HG02571 (cell line): ENCODE results near the gene DLGAP4.
"Not testable (repeated sequence)": the region's sequence is repeated elsewhere in the genome, so short reads cannot be mapped to it uniquely, and the experiment has no call there.

Experiments
- ATAC-seq: cut with Tn5 transposase; IDR thresholded peaks from one replicate; pipeline ENCODE4 v1.9.1; 2021; ENCODE audit warnings: mild to moderate bottlenecking, moderate library complexity; ENCODE audit not compliant: unreplicated experiment

The DLGAP4 gene

DNA sequence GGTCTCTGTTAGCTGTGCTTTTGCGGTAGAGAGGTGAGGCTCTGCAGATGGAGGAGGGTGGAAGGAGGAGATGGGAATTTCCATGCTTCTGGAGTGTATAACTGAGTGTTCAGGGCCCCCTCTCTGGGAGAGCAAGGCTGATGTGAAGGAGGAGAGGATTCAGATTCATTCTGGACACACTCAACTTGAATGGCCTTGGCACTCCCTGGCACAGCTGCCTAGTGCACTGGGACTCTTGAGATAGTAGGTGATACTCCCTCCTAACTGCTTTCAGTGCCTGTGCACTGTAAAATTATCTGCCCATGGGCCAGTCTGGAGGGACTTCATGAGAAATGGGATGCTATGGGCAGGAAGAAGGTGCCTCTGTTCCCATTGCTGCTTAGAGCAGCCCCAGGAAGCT, 180.9 kb downstream of the DLGAP4 start:
- ATAC-seq, result no peak

DNA sequence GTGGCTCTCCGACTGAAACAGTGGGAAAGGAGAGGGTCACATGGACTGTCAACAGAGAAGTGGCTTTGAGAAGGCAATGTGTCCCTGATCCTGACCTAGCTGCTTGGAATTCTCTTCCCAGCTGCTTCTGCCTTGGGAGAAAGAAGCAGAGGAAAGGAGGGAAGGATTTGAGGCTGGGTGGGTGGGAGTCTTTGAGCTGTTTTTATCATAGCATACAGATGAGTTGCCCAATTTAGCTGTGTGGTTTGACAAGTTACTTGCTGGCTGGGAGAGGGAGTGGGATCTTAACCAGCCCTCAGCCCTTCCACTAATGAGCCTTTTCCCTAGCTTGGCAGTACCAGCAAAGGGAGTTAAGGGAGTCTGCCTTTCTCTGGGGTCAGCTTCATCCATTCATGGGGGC, 184.1 kb downstream of the DLGAP4 start:
- ATAC-seq, result no peak

DNA sequence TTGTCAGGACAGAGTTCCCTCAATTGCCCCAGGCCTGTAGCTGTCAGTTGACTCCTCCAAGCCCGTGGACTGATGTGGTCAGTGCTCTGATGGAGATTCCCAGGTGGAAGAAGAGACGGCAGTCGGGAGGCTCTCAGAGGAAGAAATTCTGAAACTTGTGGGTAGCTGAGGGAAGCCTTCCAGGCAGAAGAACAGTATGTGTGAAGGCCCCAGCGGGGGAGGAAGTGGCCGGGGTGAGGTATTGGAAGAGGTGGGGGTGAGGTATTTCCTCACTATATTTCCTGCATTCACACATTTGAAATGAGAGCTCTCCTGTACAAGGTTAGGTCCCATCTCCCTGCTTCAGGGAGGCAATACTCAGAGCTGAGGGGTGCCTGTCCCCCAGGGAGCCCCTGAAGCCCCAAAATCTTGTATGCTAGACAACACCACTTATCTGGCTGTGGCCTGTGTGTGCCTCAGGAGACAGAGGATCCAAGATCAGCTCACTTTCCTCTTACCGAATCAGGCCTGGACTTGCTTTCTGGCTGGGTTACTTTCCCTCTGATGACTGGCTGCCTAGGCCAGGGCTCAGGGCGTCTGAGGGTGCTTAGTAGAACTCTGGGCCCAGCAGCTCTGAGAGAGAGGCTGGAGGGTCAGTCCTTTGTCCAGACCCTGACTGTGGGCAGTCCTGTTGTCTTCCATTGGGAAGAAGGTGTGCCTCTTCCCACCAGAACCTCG, 185.9 kb downstream of the DLGAP4 start:
- no peak for ATAC-seq

DNA sequence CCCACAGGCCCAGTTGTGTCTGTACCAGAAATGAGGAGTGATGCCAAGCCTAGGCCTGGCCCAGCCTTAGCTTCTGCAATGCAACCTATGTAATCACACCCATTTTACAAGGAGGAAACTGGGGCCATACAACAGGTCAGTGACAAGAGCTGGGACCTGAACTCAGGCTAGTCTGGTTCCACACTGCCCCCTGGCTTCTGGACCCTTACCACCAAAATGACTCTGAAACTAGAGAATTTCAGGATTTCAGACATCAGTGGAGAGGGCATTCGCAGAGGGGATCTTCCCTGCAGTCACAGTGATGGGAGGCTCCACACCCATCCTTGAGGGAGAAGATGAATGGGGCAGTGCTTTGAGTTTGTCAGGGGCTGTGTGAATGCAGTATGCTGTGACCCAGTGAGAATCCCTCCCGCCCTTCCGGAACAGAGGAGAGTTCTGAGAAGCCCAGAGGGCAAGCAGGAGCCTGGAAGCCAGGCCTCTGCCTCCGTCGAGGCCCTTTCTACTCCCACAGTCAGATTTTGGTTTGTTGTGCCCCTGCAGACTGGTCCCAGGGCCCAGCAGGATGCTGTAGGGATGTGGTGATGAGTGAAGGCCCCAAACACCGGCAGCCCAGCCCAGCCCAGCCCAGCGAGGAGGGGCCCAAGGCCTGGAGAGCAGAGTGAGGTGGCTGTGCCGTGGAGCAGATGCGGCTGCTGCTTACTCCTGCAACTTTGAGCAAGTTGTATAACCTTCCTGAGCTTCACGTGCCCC, 187.1 kb downstream of the DLGAP4 start:
- no peak for ATAC-seq

DNA sequence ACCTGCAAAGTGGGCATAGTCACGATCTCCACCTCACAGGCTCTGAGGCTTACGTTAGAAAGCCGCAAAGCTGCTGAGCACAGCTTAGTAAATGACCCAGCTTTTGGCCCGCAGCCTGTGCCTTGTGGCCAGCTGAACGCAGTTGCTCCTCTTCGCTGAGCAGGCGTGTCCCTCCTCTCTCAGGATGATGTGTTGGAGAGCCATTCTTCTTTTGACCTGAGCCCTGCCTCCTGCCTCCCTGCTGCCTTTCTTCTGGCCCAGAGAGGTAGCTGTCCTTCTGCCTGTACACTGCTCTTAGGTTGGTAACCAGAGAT, 187.6 kb downstream of the DLGAP4 start:
- no peak for ATAC-seq

DNA sequence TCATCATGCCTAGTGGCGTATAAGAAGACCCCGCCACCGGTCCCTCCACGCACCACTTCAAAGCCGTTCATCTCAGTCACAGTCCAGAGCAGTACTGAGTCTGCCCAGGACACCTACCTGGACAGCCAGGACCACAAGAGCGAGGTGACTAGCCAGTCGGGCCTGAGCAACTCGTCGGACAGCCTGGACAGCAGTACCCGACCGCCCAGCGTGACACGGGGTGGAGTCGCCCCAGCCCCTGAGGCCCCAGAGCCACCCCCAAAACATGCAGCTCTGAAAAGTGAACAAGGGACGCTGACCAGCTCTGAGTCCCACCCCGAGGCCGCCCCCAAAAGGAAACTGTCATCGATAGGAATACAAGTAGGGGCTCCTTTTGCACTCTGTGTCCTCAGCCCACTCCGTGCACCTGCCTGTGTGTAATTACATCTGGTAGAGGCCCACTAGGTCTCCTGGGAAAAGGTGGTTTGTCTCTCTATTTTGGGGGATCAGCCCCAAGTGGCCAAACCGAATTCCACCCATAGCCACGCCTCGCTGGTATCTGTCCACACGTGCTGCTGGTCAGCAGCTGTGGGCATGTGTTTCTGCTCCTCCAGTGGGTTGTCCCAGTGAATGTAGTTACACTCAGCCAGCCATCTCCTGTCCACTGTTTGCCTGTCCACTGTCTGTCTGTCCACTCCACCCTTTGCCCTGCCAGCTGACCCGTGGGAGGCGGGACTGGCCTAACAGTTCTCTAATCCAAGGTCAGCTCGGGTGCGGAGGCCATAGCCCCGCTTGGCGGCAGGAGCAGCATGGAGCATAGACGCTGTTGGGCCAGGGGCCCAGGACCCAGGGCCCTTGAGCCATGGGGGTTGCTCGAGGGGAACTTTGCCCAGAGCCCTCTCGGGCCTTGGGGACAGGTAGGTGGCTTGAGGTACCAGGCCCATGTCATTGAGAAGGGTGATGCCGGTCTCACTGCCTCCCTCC, 190.8 kb downstream of the DLGAP4 start:
- no peak for ATAC-seq

DNA sequence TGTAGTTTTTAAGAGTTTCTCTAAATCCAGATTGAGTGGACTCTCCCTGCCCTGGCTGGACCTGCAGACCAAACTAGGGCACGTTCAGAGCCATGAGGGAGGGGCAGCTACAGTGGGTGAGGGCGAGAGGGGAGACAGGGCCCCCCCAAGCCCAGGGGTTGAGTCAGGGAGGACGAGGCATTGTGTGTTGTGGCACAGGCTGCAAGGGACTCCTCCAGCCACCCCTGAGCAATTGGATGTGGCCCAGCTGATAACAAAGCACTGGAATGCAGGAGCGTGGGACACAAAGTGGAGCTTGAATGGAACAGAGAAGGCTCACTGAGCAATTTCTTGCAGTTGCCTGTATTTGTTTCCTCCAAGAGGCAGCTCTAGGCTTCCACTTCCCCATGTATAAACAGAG, 191.7 kb downstream of the DLGAP4 start:
- ATAC-seq, result no peak

DNA sequence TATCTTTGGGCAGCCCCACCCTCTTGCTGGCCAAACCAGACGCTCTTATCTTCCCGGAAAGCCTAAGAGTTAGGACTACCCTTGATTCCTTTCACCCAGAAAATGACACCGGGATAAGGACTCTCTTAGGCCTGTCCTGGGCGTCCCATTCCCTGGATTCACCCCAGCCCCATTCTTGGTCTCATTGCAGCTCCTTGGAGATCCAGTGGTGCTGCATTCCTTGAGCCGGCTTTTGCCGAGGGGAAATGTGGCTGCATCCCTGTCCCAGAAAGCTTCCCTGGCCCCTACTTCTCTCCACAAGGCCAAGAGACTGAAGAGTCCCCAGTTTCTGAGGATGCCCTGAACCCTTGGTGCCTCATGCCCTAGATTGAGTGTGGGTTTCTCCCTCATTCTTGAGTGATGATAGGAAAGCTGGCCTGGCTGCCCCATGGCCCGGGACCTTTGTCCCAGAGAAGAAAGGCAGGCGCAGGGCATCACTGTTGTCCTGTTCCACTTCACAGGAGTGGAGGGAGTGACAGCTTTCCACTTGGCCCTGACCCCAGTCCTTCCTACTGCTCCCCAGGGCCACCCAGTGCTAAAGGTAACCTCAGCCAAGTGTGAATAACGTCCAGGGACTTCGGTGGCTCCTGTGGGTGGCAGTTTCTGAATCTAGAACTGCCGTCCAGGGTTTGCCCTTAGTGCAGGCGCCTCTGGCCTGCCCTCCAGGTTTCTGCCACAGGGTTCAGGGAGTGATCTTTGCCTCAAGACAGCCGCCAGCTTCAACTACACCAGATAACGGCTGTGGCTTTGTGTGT, 192.4 kb downstream of the DLGAP4 start:
- ATAC-seq, result no peak

DNA sequence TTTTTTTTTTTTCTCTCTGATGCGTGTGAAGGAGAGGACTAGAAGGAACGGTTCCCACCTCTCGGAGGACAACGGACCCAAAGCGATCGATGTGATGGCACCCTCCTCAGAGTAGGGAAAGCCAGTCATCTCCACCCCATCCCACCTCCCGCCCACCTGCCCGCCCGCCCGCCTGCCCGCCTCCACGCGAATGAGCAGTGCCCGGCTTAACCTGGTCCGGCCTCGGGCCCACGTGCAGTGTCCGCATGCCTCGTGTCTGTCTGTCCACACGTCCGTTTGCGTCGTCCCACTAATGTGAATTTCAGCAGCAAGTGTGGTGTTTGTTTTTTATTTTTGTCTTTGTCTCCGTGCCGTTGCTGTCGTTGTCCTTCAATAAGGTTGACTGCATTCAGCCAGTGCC, 193.1 kb downstream of the DLGAP4 start:
- ATAC-seq, result no peak

DNA sequence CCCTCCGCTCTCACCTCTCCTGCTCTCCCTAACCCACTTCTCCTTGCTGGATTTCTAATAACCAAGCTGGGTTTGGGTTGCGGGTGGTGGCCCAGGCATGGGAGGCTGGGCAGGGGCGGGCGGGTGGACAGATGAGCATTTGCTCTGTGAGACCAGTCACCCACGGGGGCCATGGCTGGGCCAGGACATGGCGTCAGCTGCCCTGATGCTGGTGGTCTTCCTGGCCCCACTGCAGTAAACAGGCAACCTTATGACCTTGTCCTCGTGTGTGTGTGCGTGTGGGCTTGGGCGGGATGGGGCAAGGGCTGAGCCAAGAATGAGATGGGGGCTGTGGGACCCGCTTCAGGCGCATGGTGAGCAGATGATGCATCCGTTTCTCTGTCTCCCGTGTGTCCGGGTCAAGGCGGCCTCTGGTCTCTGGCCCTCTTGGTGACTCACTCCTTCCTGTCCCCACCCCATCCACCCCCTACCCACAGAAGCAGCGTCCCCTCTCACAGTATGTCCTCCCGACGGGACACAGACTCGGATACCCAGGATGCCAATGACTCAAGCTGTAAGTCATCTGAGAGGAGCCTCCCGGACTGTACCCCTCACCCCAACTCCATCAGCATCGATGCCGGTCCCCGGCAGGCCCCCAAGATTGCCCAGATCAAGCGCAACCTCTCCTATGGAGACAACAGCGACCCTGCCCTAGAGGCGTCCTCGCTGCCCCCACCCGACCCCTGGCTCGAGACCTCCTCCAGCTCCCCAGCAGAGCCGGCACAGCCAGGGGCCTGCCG, 193.8 kb downstream of the DLGAP4 start:
- ATAC-seq, result no peak

DNA sequence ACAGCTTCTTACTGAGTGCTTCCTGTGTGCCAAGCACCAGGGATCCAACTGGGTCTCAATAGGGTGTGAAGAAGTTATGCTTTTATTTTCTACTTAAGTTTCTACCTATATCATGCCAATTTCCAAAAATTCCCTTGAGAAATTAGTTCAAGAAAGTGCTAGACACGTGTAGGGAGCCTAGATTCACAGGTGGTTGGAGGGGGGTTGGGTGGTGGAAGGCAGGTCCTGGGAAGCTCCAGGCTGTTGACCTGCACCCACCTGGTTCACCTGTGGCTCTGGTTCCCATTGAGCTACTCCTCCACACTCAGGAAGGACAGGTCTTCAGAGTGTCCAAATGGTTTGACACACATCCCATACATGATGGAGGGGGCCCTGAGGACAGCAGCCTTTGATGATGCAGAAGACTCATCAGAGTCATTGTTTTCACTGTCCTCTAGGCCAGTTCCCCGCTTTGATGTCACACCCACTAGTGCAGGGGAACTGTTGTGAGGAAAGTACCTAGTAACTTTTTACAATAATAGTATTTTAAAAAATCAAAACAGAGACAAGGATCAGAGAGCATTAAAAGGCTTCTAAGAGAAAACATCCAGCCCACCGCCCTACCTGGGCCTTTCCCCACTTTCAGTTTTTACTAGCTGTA, 195.3 kb downstream of the DLGAP4 start:
- no peak for ATAC-seq

DNA sequence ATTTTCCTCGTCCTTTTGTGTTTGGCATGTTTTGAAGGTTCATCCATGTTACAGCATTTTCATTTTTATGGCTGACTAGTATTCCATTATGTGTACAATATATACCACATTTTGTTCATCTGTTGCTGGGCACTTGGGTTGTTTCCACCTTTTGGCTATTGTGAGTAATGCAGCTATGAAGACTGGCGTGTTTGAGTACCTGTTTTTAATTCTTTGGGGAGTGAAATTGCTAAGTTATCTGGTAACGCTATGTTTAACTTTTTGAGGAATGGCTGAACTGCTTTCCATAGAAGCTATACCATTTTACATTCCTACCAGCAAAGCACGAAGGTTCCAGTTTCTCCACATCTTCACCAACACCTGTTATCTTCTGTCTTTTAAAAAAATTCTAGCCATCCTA, 198.2 kb downstream of the DLGAP4 start:
- ATAC-seq, result no peak

DNA sequence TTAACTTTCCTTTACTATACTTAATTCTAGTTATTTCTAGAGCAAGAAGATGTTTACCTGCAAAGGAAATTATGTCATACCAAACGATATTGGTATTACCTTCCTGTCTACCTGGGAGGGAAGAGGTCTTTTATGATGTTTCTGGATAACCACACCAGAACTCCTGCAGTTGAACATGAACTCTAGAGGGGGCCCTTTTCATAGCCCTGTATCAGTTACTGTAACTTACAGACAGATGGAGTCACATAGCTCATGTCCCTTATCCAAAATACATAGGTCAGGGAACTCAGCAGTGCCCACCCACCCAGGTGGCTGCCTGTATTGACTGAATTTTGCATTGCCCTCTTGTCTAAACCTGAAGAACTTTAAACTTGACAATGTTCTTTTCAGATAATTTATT, 200.1 kb downstream of the DLGAP4 start:
- ATAC-seq, result no peak

DNA sequence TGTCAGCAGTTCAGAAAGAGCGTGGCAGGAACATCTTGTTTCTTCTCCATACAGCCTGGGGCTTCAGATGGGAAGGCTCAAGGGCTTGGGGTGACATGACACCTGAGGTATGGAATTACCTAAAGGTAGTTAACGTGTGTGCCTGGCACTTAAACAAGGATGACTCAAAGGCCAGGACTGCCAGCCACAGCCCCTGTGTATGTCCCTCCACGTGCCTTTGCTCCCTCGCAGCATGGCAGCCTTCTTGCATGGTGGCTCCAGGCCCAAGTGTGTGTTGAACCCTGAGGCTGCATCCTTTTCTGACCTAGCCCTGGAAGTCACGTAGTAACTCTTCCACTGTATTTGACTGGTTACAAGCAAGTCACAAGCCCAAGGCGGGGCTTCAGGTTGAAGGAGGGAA, 201.6 kb downstream of the DLGAP4 start:
- no peak for ATAC-seq

DNA sequence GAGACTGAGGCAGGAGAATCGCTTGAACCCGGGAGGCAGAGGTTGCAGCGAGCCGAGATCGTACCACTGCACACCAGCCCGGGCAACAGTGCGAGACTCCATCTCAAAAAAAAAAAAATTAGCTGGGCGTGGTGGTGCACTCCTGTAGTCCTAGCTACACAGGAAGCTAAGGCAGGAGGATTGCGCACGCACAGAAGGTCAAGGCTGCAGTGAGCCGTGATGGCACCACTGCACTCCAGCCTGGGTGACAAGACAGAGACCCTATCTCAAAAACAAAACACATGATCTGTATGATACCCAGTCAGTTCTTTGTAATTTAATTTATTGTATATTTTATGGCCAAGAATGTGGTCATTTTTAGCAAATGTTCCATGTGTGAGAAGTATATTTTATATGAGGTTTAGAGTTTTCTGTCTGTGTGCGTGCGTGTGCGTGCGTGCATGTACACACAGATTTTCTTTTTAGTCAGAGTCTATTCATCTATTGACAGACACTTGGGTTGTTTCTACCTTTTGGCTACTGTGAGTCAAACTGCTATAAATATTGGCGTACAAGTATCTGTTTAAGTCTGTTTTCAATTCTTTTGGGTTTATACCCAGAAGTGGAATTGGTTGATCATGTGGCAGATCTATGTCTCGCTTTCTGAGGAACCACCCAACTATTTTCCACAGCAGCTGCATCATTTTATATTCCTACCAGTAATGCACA, 213.0 kb downstream of the DLGAP4 start:
- ATAC-seq, result no peak

DNA sequence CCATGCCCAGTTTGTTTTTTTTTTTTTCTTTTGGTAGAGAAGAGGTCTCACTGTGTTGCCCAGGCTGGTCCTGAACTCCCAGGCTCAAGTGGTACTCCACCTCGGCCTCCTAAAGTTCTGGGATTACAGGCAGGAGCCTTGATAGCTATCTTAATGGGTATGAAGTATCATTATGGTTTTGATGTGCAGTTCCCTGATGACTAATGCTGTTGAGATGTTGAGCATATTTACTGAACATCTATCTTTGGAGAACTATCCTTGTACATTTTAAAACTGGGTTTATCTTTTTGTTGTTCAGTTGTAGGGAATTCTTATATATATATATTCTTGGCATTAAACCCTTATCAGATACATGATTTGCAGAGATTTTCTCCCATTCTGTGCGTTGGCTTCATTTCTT, 213.8 kb downstream of the DLGAP4 start:
- ATAC-seq, result no peak

DNA sequence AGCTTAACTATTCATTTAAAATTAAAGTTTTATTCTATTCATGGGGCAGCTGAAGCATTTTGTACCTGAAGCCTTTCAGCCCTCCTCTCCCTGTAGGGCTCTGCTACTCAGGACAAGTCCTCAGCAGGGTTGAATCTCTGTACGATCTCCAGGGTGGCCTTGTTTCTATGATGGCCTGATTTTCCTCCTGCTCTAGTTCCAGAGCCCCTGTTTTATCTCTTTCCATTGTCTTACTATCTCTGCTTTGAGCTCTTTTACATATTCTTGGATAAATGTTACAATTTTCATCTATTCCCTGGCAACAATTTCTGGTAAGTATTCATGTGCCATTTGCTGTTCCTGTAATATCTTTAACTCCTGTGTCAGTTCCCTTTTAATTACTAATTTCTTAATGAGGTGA, 215.4 kb downstream of the DLGAP4 start:
- no peak for ATAC-seq

DNA sequence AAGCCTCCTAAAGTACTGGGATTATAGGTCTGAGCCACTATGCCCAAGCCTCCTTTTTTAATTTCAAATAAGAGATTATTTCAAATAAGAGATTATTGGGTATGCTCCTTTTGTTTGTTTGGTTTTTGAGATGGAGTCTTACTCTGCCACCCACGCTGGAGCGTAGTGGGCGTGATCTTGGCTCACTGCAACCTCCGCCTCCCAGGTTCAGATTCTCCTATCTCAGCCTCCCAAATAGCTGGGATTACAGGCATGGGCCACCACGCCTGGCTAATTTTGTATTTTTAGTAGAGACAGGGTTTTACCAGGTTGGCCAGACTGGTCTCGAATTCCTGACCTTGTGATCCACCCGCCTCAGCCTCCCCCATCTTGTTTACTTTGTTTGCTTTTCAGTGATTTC, 216.3 kb downstream of the DLGAP4 start:
- not testable (repeated sequence) for ATAC-seq

DNA sequence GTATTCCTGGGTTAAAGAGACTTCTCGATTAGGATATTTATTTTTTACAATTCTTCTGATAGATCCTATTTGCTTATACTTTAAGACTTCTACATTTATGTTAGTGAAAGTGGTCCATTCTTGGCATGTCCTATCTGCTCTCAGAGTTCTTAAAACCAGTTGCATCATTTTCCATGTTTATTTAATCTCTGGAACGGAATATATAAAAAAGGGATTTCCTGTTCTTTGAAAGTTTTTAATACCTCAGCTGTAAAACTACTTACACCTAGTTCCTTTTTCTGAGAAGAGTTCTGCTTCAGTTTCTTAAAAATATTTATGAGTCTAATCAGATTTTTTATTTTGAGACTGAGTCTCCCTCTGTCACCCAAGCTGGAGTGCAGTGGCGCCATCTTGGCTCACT, 217.2 kb downstream of the DLGAP4 start:
- no peak for ATAC-seq
